H9 (cell line): ENCODE data around the gene NDUFV2. TPM values are rescaled to one million over a fixed set of nuclear protein-coding genes. Genes with fewer than 3 reads are reported as not detected.

ENCODE experiments used
- DNase-seq: peaks from one replicate; pipeline ENCODE4 v3.0.0-alpha.2; 2017
- H2AFZ ChIP-seq: one replicate; pipeline ENCODE4 v1.6.1; 2013; ENCODE audit warnings: mild to moderate bottlenecking, low read length, control low read depth, moderate library complexity
- H2AK5ac ChIP-seq: 2 replicates; pipeline ENCODE4 v1.6.1; 2013; ENCODE audit warnings: low read length, control low read depth, mixed read lengths; ENCODE audit not compliant: insufficient read length
- H2BK120ac ChIP-seq: one replicate; pipeline ENCODE4 v1.6.1; 2013; ENCODE audit warnings: low read depth, mild to moderate bottlenecking, low read length, control low read depth, inconsistent platforms; ENCODE audit not compliant: poor library complexity, severe bottlenecking
- H2BK12ac ChIP-seq: 2 replicates; pipeline ENCODE4 v1.6.1; 2013; ENCODE audit warnings: low read length, control low read depth, mixed read lengths, low read depth; ENCODE audit not compliant: insufficient read length
- H2BK15ac ChIP-seq: 2 replicates; pipeline ENCODE4 v1.6.1; 2013; ENCODE audit warnings: low read depth, low read length, control low read depth
- H2BK20ac ChIP-seq: one replicate; pipeline ENCODE4 v1.6.1; 2013; ENCODE audit warnings: low read depth, mild to moderate bottlenecking, low read length, control low read depth, inconsistent platforms; ENCODE audit not compliant: poor library complexity, severe bottlenecking
- H2BK5ac ChIP-seq: 2 replicates; pipeline ENCODE4 v1.6.1; 2013; ENCODE audit warnings: low read length, control low read depth, mixed read lengths; ENCODE audit not compliant: insufficient read length
- H3K14ac ChIP-seq: 2 replicates; pipeline ENCODE4 v1.6.1; 2013; ENCODE audit warnings: low read length, control low read depth; ENCODE audit not compliant: insufficient read depth
- H3K18ac ChIP-seq: 2 replicates; pipeline ENCODE4 v1.6.1; 2013; ENCODE audit warnings: low read depth, mild to moderate bottlenecking, mixed read lengths, low read length, control low read depth; ENCODE audit not compliant: insufficient read length
- H3K23ac ChIP-seq: 2 replicates; pipeline ENCODE4 v1.6.1; 2013; ENCODE audit warnings: low read length, control low read depth, mixed read lengths, low read depth; ENCODE audit not compliant: insufficient read length
- H3K23me2 ChIP-seq: 2 replicates; pipeline ENCODE4 v1.6.1; 2013; ENCODE audit warnings: low read depth, mild to moderate bottlenecking, mixed read lengths, low read length, control low read depth; ENCODE audit not compliant: insufficient read length, poor library complexity, severe bottlenecking
- H3K27ac ChIP-seq: 2 replicates; pipeline ENCODE4 v1.5.1; 2013; ENCODE audit warnings: low read length, control low read depth, mixed read lengths, low read depth; ENCODE audit not compliant: insufficient read length
- H3K27me3 ChIP-seq: 2 replicates; pipeline ENCODE4 v1.6.1; 2013; ENCODE audit warnings: low read length, control low read depth, inconsistent platforms; ENCODE audit not compliant: insufficient read depth
- H3K4ac ChIP-seq: 2 replicates; pipeline ENCODE4 v1.6.1; 2013; ENCODE audit warnings: low read depth, mild to moderate bottlenecking, control low read depth, inconsistent platforms, low read length, moderate library complexity
- H3K4me1 ChIP-seq: 2 replicates; pipeline ENCODE4 v1.6.1; 2013; ENCODE audit warnings: low read length, control low read depth, inconsistent platforms; ENCODE audit not compliant: insufficient read depth
- H3K4me2 ChIP-seq: 2 replicates; pipeline ENCODE4 v1.6.1; 2013; ENCODE audit warnings: low read length, control low read depth, mixed read lengths; ENCODE audit not compliant: insufficient read length, insufficient read depth
- H3K56ac ChIP-seq: 2 replicates; pipeline ENCODE4 v1.6.1; 2013; ENCODE audit warnings: low read depth, mild to moderate bottlenecking, mixed read lengths, low read length, control low read depth; ENCODE audit not compliant: insufficient read length
- H3K79me1 ChIP-seq: 2 replicates; pipeline ENCODE4 v1.6.1; 2013; ENCODE audit warnings: low read depth, mild to moderate bottlenecking, moderate library complexity, low read length, control low read depth, inconsistent platforms; ENCODE audit not compliant: insufficient read depth, poor library complexity, severe bottlenecking
- H3K79me2 ChIP-seq: 2 replicates; pipeline ENCODE4 v1.6.1; 2013; ENCODE audit warnings: low read length, control low read depth, inconsistent platforms; ENCODE audit not compliant: insufficient read depth
- H3K9ac ChIP-seq: 2 replicates; pipeline ENCODE4 v1.6.1; 2013; ENCODE audit warnings: low read length, control low read depth, mixed read lengths; ENCODE audit not compliant: insufficient read length; ENCODE audit errors: extremely low read depth
- H3K9me3 ChIP-seq: one replicate; pipeline ENCODE4 v1.6.1; 2013; ENCODE audit warnings: low read depth, low read length, inconsistent platforms; ENCODE audit not compliant: control insufficient read depth
- H3T11ph ChIP-seq: one replicate; pipeline ENCODE4 v1.6.1; 2013; ENCODE audit warnings: mild to moderate bottlenecking, low read length, control low read depth, inconsistent platforms
- H4K20me1 ChIP-seq: one replicate; pipeline ENCODE4 v1.6.1; 2013; ENCODE audit not compliant: control insufficient read depth, insufficient read length, insufficient read depth
- H4K5ac ChIP-seq: 2 replicates; pipeline ENCODE4 v1.6.1; 2013; ENCODE audit warnings: low read depth, mild to moderate bottlenecking, mixed read lengths, low read length, control low read depth; ENCODE audit not compliant: insufficient read length
- H4K8ac ChIP-seq: replicated peaks from 2 replicates; pipeline ENCODE4 v1.6.1; 2013; ENCODE audit warnings: low read length, control low read depth, mixed read lengths, low read depth; ENCODE audit not compliant: insufficient read length
- H4K91ac ChIP-seq: 2 replicates; pipeline ENCODE4 v1.6.1; 2013; ENCODE audit warnings: low read depth, mild to moderate bottlenecking, moderate library complexity, mixed read lengths, low read length, control low read depth; ENCODE audit not compliant: insufficient read length
- H3K27ac Mint-ChIP-seq, 3 experiments: 2 replicates in 2 of 3; 3 replicates in 1 of 3; pipeline ENCODE4 v1.8.0; 2020 to 2021; ENCODE audit warnings: mixed read lengths in 3 of 3, mild to moderate bottlenecking in 1 of 3, moderate library complexity in 1 of 3
- H3K27me3 Mint-ChIP-seq: 2 replicates; pipeline ENCODE4 v1.8.0; 2021; ENCODE audit warnings: low read depth, mild to moderate bottlenecking, moderate library complexity, mixed read lengths
- H3K36me3 Mint-ChIP-seq, 3 experiments: 2 replicates in 2 of 3; 3 replicates in 1 of 3; pipeline ENCODE4 v1.8.0; 2020 to 2021; ENCODE audit warnings: low read depth in 3 of 3, mixed read lengths in 3 of 3; ENCODE audit not compliant: insufficient read depth in 1 of 3
- H3K4me1 Mint-ChIP-seq, 2 experiments: 2 replicates each; pipeline ENCODE4 v1.8.0; 2020; ENCODE audit warnings: mixed read lengths in 2 of 2
- H3K4me3 Mint-ChIP-seq, 2 experiments: 2 replicates in 1 of 2; 3 replicates in 1 of 2; pipeline ENCODE4 v1.8.0; 2020 to 2021; ENCODE audit warnings: mild to moderate bottlenecking in 2 of 2, mixed read lengths in 2 of 2, moderate library complexity in 1 of 2
- H3K9me3 Mint-ChIP-seq, 2 experiments: 2 replicates in 1 of 2; 3 replicates in 1 of 2; pipeline ENCODE4 v1.8.0; 2020; ENCODE audit warnings: mild to moderate bottlenecking in 2 of 2, mixed read lengths in 2 of 2, moderate library complexity in 1 of 2
- WGBS: extraction: QIAGEN DNeasy Blood & Tissue Kit; methylation state at CpG from one replicate; pipeline ENCODE4 v1.1.7; 2013; ENCODE audit warnings: missing lambda C conversion rate, low lambda C conversion rate, mixed read lengths; ENCODE audit not compliant: insufficient read length; ENCODE audit errors: extremely low coverage; 5-methylcytosine and 5-hydroxymethylcytosine counted together
- total RNA-seq: library from RNA; stranded (reverse); gene quantifications from 2 replicates; pipeline ENCODE4 v1.2.1, GENCODE V29; 2021
- TF ChIP-seq, protein P1 (sequence below): fragments of 200-600 bp; sonication (generic); conservative IDR thresholded peaks from 3 replicates; pipeline ENCODE4 v1.8.0; 2021; ENCODE audit warnings: antibody characterized with exemption, mild to moderate bottlenecking

NDUFV2 gene
- total RNA-seq, 1 experiment from 2014 or later = 206 TPM

DNA sequence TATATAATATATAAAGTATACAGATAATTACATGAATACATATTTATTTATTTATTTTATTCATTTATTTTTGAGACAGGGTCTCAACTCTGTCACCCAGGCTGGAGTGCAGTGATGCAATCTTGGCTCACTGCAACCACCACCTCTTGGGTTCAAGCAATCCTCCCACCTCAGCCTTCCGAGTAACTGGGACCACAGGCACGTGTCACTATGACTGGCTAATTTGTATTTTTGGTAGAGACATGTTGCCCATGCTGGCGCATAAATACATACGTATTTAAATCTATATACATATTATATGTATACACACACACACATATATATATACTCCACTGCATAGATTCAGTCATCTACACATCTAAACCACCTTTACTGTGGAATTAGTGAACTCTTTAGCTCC is 20.6 kb upstream of the NDUFV2 start:
- no peaks in the 10 kb centered on the region for H3K9me3 Mint-ChIP-seq
- Histone ChIP-seq H3K14ac (no peak overlapping the region), H3K23ac (no peak overlapping the region), H3K4me1 (no peaks in the 10 kb centered on the region), H3K27ac (no peak overlapping the region), H3K56ac (no peak overlapping the region), H2BK12ac (no peak overlapping the region), H4K20me1 (no peaks in the 10 kb centered on the region), H3K79me2 (no peaks in the 10 kb centered on the region), H2BK120ac (no peak overlapping the region), H4K5ac (no peak overlapping the region), H3K27me3 (no peaks in the 10 kb centered on the region), H3K79me1 (no peaks in the 10 kb centered on the region), H3K23me2 (no peaks in the 10 kb centered on the region), H3K18ac (no peak overlapping the region), H4K8ac (no peak overlapping the region), H3T11ph (no peak overlapping the region), H3K4ac (no peak overlapping the region), H2AFZ (no peak overlapping the region), H3K9me3 (no peaks in the 10 kb centered on the region), H3K4me2 (no peak overlapping the region), H3K9ac (no peak overlapping the region), H2BK5ac (no peak overlapping the region), H2BK15ac (no peak overlapping the region), H2BK20ac (no peak overlapping the region), H2AK5ac (no peak overlapping the region), H4K91ac (no peak overlapping the region)
- no peak overlapping the region for H3K27ac Mint-ChIP-seq
- H3K4me3 Mint-ChIP-seq = no peak overlapping the region
- H3K4me1 Mint-ChIP-seq = no peaks in the 10 kb centered on the region; a peak in 1 of 4 replicates
- WGBS = no CpG with 5 or more reads among the region's 4 CpGs
- H3K36me3 Mint-ChIP-seq = no peaks in the 10 kb centered on the region
- DNase-seq = no peak
- H3K27me3 Mint-ChIP-seq = no peaks in the 10 kb centered on the region; the same call in 1 of the 2 replicates
- TF ChIP-seq, protein P1, sequence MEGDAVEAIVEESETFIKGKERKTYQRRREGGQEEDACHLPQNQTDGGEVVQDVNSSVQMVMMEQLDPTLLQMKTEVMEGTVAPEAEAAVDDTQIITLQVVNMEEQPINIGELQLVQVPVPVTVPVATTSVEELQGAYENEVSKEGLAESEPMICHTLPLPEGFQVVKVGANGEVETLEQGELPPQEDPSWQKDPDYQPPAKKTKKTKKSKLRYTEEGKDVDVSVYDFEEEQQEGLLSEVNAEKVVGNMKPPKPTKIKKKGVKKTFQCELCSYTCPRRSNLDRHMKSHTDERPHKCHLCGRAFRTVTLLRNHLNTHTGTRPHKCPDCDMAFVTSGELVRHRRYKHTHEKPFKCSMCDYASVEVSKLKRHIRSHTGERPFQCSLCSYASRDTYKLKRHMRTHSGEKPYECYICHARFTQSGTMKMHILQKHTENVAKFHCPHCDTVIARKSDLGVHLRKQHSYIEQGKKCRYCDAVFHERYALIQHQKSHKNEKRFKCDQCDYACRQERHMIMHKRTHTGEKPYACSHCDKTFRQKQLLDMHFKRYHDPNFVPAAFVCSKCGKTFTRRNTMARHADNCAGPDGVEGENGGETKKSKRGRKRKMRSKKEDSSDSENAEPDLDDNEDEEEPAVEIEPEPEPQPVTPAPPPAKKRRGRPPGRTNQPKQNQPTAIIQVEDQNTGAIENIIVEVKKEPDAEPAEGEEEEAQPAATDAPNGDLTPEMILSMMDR = no peak
